Activated naive CD8-positive, alpha-beta T cell (primary cell): ENCODE measurements around the gene CENPO.
A peak's percentile ranks its signal among the peaks of the same experiment; 100 is the strongest.
"Not testable (repeated sequence)": the region's sequence is repeated elsewhere in the genome, so short reads cannot be mapped to it uniquely, and the experiment has no call there.

Source experiments
- H3K27ac Mint-ChIP-seq: one replicate; pipeline ENCODE4 v1.8.0; 2021; ENCODE audit warnings: mixed read lengths
- H3K27me3 Mint-ChIP-seq: one replicate; pipeline ENCODE4 v1.8.0; 2021; ENCODE audit warnings: mixed read lengths
- H3K36me3 Mint-ChIP-seq: one replicate; pipeline ENCODE4 v1.8.0; 2021; ENCODE audit warnings: mixed read lengths
- H3K4me1 Mint-ChIP-seq: one replicate; pipeline ENCODE4 v1.8.0; 2021; ENCODE audit warnings: low read depth, mixed read lengths
- H3K4me3 Mint-ChIP-seq: one replicate; pipeline ENCODE4 v1.8.0; 2021; ENCODE audit warnings: mild to moderate bottlenecking, mixed read lengths
- H3K9me3 Mint-ChIP-seq: one replicate; pipeline ENCODE4 v1.8.0; 2021; ENCODE audit warnings: low read depth, mixed read lengths

CENPO gene

GRCh38 chr2:24834733-24835395 is 41.6 kb downstream of the CENPO start:
- Mint-ChIP-seq H3K36me3 (peaks cover 8% of the 10 kb centered on the region), H3K4me1 (no peaks in the 10 kb centered on the region), H3K9me3 (no peaks in the 10 kb centered on the region), H3K4me3 (no peak overlapping the region), H3K27me3 (no peaks in the 10 kb centered on the region), H3K27ac (peak overlapping the region; percentile 34)

DNA sequence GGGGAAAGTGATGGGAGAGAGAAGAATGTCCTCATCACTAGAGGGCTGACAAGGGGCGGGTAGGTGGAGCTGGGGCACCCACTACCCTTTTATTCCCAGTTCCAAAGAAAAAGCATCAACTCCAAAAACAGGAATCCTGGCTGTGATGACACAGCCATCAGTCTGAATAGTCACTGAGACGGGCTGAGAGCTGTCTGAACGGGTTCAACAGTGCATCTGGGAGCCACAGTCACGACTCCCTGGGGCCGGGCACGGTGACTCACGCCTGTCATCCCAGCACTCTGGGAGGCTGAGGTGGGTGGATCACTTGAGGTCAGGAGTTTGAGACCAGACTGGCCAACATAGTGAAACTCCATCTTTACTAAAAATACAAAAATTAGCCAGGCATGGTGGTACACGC is 42.2 kb downstream of the CENPO start:
- H3K27ac Mint-ChIP-seq, result peak overlapping the region; percentile 34
- H3K9me3 Mint-ChIP-seq, H3K4me3 Mint-ChIP-seq, H3K27me3 Mint-ChIP-seq, H3K4me1 Mint-ChIP-seq, H3K36me3 Mint-ChIP-seq: not testable (repeated sequence)

DNA sequence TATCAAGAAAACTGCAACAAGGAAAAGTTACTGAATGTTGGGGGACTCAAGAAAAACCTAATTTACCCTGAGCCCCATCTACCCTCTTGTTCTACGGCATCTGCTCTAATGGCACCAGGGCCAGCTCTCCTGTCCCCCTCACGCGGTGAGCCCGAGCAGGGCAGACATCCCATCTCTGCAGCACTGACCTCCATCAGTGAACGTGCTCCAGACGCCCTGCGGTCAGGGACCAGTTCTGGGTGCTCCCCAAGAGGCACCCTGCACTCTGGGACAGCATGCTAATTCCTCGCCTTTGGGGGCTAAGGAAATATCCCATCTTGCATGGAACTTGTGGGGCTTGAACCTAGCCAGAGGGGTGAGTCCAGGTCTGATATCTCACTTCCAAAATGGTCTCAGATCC is 43.0 kb downstream of the CENPO start:
- H3K9me3 Mint-ChIP-seq, result no peaks in the 10 kb centered on the region
- no peaks in the 10 kb centered on the region for H3K4me1 Mint-ChIP-seq
- H3K27me3 Mint-ChIP-seq, result no peaks in the 10 kb centered on the region
- no peak overlapping the region for H3K27ac Mint-ChIP-seq
- no peak overlapping the region for H3K4me3 Mint-ChIP-seq
- peaks cover 8% of the 10 kb centered on the region for H3K36me3 Mint-ChIP-seq

DNA sequence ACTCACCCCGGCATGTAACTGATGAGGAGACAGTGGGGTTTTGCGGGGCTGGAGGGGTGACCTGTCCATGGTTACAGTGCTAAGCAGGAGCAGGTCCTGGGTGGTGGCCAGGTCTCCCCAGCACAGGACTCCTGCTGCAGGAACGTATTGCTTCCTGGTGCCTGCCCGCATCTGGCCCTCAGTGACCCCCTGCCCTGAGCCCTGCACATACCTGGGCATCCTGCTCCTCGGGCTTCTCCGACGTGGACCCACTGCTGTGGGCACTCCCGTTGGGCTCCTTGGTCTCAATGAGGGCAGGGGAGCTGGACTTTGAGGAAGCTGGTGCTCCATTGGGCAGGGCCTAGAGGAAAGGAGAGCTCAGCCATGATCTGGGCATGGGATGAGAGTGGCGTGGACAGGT is 43.5 kb downstream of the CENPO start:
- H3K36me3 Mint-ChIP-seq, result peaks cover 8% of the 10 kb centered on the region
- H3K9me3 Mint-ChIP-seq, result no peaks in the 10 kb centered on the region
- H3K27ac Mint-ChIP-seq, result no peak overlapping the region
- H3K27me3 Mint-ChIP-seq, result no peaks in the 10 kb centered on the region
- no peaks in the 10 kb centered on the region for H3K4me1 Mint-ChIP-seq
- no peak overlapping the region for H3K4me3 Mint-ChIP-seq

DNA sequence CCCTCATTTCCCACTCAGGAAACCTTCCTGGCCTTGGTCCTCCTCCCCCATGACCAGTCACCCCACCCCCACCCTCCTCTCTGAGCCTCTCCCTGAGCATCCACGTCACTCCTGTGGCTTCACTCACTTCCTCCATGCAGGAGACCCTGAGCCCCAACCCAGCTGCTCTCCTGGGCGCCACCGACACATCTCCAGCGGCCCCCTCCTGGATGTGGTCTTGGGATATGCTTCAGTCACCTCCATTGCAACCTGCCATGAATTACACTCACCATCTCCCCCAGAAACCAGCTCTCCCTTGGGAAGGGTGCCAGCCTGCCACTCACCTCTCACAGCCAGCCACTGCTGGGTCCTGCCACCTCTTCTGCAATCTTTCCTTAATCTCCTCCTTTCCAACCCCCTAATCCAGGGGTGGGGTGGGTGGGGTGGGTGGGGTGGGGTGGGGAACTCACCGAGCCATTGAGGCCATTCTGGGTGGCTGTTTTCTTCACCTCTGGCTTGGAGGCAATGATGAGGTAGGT is 44.8 kb downstream of the CENPO start:
- peaks cover 3% of the 10 kb centered on the region for H3K36me3 Mint-ChIP-seq
- no peaks in the 10 kb centered on the region for H3K27me3 Mint-ChIP-seq
- H3K4me3 Mint-ChIP-seq, result no peak overlapping the region
- H3K9me3 Mint-ChIP-seq, result no peaks in the 10 kb centered on the region
- no peaks in the 10 kb centered on the region for H3K4me1 Mint-ChIP-seq
- H3K27ac Mint-ChIP-seq, result no peak overlapping the region

- H3K27ac Mint-ChIP-seq, result no peak overlapping the region
- H3K36me3 Mint-ChIP-seq, result peaks cover 6% of the 10 kb centered on the region
- H3K4me1 Mint-ChIP-seq, result no peaks in the 10 kb centered on the region
- H3K27me3 Mint-ChIP-seq, result no peaks in the 10 kb centered on the region
- no peak overlapping the region for H3K4me3 Mint-ChIP-seq
- H3K9me3 Mint-ChIP-seq, result no peaks in the 10 kb centered on the region
Observed at GRCh38 chr2:24838541-24838940, 45.3 kb downstream of the CENPO start.

DNA sequence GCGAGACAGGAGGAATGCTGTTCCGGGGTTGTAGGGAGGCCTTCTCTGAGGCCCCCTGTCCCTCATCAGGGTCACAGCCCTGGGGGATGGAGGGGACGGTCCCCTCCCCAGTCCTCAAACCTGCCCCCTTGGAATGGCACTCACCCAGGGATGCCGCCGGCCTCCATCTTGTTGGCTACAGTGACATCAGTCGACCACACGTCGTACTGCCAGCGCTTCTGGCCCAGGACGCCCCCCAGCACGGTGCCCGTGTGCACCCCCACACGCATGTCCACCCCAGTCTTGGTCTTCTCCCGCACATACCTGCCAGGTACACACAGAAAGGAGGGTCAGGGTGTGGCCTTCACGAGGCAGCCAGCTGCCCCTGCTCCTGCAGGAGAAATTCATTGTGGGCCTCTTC is 46.5 kb downstream of the CENPO start:
- Mint-ChIP-seq H3K4me3 (no peak overlapping the region), H3K9me3 (no peaks in the 10 kb centered on the region), H3K36me3 (peaks cover 8% of the 10 kb centered on the region), H3K27ac (no peak overlapping the region), H3K4me1 (no peaks in the 10 kb centered on the region), H3K27me3 (no peaks in the 10 kb centered on the region)

- no peaks in the 10 kb centered on the region for H3K27me3 Mint-ChIP-seq
- H3K4me1 Mint-ChIP-seq, result no peaks in the 10 kb centered on the region
- H3K27ac Mint-ChIP-seq, result no peak overlapping the region
- H3K9me3 Mint-ChIP-seq, result no peaks in the 10 kb centered on the region
- H3K36me3 Mint-ChIP-seq, result peaks cover 5% of the 10 kb centered on the region
- no peak overlapping the region for H3K4me3 Mint-ChIP-seq
Observed at GRCh38 chr2:24840164-24840869, 47.1 kb downstream of the CENPO start.

DNA sequence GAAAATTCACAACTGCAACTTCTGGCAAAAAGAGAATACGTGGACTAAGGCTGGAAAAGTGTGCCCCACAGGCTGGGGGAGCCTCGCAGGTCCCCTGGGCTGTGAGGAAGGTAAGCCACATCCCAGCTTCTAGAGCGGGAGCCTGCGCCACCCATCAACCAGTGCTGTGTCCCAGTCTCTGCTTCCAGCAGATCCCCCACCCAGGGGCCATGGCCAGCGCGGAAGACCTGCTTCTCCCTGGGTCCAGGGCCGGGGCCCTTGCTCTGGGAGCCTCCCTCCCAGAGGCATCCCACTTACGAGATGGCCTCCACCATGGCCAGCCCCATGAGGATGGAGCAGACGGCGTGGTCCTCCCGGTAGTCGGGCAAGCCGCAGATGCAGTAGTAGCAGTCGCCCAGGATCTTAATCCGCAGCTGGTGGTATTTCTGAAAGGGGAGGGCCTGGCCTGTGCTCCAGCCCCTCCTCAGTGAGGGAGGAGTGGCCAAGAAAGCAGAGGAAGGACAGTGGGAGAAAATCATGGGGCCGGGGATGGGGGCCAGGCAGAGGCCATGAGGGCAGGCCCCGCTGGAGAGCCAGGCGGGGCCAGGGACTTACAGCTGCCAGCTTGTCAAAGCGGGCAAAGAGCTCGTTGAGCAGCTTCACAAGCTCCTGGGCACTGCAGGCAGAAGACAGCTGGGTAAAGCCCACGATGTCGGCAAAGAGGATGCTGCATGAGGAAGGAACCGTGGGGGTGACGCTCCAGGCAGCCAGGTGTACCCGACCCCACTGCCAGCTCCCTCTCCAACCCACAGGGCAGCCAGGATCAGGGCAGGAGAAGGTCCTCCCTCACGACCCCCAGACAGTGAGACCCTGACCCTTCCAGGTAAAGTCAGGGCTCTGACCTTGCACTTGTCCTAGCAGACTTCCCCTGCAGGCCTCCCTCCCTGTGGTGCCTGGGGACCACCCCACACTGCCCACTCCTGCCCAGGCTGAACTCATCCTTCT is 48.0 kb downstream of the CENPO start:
- Mint-ChIP-seq H3K4me3 (no peak overlapping the region), H3K27ac (no peak overlapping the region), H3K27me3 (no peaks in the 10 kb centered on the region), H3K9me3 (no peaks in the 10 kb centered on the region), H3K4me1 (no peaks in the 10 kb centered on the region), H3K36me3 (peaks cover 5% of the 10 kb centered on the region)

- no peak overlapping the region for H3K27ac Mint-ChIP-seq
- no peaks in the 10 kb centered on the region for H3K27me3 Mint-ChIP-seq
- no peaks in the 10 kb centered on the region for H3K4me1 Mint-ChIP-seq
- no peaks in the 10 kb centered on the region for H3K9me3 Mint-ChIP-seq
- peaks cover 7% of the 10 kb centered on the region for H3K36me3 Mint-ChIP-seq
- H3K4me3 Mint-ChIP-seq, result no peak overlapping the region
Observed at GRCh38 chr2:24842081-24843050, 49.1 kb downstream of the CENPO start.

- Mint-ChIP-seq H3K36me3 (peaks cover 7% of the 10 kb centered on the region), H3K4me1 (no peaks in the 10 kb centered on the region), H3K4me3 (no peak overlapping the region), H3K27me3 (no peaks in the 10 kb centered on the region), H3K9me3 (no peaks in the 10 kb centered on the region), H3K27ac (no peak overlapping the region)
Observed at GRCh38 chr2:24843330-24843860, 50.2 kb downstream of the CENPO start.

DNA sequence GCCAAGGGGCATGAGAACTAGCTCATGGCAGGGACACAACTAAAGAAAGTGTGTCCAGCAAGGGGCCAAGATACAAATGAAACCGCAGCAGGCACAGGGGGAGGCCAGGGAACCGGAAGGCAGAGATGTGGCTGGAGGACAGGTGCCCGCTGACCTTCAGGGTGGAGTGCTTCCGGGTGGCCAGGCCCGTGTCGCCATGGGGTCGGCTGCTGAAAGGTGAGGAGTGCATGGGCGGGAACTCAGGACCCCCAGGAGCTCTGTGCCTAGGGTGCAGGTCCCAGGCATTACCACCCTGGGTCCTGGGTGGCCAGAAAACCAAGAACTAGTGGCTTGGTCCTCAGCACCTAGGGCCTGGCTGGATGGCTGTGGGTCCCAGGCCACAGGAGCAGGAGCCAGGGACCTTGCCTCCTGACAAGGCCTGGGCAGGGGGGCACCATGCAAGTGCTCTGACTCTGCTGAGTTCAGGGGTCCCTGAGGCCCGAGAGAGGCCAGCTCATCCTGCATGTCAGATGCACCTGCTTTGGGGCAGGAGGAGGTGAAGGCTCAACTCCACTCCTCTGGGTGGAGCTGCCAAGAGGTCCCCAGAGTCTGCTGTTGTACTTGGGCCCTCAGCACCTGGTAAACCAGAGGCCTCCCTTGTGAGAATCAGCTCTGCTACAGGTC is 50.9 kb downstream of the CENPO start:
- Mint-ChIP-seq H3K27ac (no peak overlapping the region), H3K9me3 (no peaks in the 10 kb centered on the region), H3K4me3 (no peak overlapping the region), H3K4me1 (no peaks in the 10 kb centered on the region), H3K27me3 (no peaks in the 10 kb centered on the region), H3K36me3 (peaks cover 7% of the 10 kb centered on the region)

- Mint-ChIP-seq H3K27ac (peak overlapping the region; percentile 12), H3K4me3 (no peak overlapping the region), H3K4me1 (no peaks in the 10 kb centered on the region), H3K9me3 (no peaks in the 10 kb centered on the region), H3K36me3 (peaks cover 9% of the 10 kb centered on the region), H3K27me3 (no peaks in the 10 kb centered on the region)
Observed at GRCh38 chr2:24845691-24846090, 52.5 kb downstream of the CENPO start.
